GM13976 (cell line): ENCODE measurements around the gene C1orf115.
"Not testable (repeated sequence)": the region's sequence is repeated elsewhere in the genome, so short reads cannot be mapped to it uniquely, and the experiment has no call there.

Source experiments
- DNase-seq: peaks from one replicate; pipeline ENCODE4 v3.0.0; 2012; ENCODE audit warnings: low spot score
- in situ Hi-C: fragments of 300-500 bp; cut with MboI; formaldehyde crosslinking; loops from one replicate; pipeline ENCODE4 v1.12.0; 2022; ENCODE audit warnings: low sequenced_read_pairs, mixed read lengths, inconsistent platforms; ENCODE audit not compliant: unreplicated experiment
- TF ChIP-seq, protein P1 (sequence below): IDR thresholded peaks from 2 replicates; pipeline ENCODE4 v1.5.1; 2012; ENCODE audit warnings: borderline replicate concordance, mild to moderate bottlenecking; ENCODE audit not compliant: insufficient read depth; ENCODE audit errors: extremely low read depth, missing control alignments, control extremely low read depth

Gene C1orf115

DNA sequence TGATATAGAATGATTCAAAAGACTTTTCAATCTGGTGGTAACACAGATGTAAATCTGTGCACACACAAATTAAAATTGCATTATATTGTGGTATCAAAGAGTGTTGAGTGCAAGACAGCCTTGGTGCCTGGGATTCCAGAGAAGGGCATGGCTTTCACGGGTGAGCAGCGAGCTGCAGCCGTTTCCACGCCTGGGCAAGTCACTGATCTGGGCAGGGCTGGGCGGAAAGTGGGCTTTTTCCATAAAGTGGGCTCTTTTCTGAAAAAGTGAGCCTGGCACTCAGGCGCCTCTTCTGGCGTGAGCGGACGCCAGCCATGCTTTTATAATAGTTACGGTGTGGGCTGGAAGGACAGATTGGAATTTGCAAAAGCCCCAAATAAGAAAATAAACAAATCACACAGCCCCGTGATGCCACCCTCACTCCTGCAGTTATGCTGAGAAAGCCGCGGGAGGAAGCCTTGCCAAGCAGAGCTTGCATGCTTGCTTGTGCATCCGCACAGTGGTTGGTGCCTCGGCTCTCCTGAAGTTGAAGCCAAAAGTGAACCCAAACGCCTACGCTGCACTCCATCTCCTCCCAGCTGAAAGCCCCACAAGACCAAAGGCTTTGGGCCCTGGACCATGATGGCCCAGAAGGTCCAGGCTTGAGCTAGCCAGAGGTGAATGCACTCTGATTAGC lies 7.1 kb upstream of the C1orf115 start:
- in situ Hi-C loops = loop anchor here (10.0 kb wide), 2 partner anchors 52 to 92 kb away; no protein-coding TSS in a partner anchor
- DNase-seq = no peak
- TF ChIP-seq, protein P1, sequence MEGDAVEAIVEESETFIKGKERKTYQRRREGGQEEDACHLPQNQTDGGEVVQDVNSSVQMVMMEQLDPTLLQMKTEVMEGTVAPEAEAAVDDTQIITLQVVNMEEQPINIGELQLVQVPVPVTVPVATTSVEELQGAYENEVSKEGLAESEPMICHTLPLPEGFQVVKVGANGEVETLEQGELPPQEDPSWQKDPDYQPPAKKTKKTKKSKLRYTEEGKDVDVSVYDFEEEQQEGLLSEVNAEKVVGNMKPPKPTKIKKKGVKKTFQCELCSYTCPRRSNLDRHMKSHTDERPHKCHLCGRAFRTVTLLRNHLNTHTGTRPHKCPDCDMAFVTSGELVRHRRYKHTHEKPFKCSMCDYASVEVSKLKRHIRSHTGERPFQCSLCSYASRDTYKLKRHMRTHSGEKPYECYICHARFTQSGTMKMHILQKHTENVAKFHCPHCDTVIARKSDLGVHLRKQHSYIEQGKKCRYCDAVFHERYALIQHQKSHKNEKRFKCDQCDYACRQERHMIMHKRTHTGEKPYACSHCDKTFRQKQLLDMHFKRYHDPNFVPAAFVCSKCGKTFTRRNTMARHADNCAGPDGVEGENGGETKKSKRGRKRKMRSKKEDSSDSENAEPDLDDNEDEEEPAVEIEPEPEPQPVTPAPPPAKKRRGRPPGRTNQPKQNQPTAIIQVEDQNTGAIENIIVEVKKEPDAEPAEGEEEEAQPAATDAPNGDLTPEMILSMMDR = no peak

DNA sequence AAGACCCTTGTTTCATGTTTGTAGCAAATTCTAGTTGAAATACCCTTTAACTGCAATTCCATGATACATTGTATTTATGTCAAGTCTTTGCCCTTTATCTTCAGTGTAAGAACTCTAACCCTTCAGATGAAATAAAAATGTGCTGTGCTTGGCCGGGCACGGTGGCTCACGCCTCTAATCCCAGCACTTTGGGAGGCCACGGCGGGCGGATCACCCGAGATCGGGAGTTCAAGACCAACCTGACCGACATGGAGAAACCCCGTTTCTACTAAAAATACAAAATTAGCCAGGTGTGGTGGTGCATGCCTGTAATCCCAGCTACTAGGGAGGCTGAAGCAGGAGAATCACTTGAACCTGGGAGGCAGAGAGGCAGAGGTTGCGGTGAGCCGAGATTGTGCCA lies 6.4 kb upstream of the C1orf115 start:
- DNase-seq = not testable (repeated sequence)
- in situ Hi-C loops = loop anchor here (10.0 kb wide), 2 partner anchors 51 to 91 kb away; no protein-coding TSS in a partner anchor

DNA sequence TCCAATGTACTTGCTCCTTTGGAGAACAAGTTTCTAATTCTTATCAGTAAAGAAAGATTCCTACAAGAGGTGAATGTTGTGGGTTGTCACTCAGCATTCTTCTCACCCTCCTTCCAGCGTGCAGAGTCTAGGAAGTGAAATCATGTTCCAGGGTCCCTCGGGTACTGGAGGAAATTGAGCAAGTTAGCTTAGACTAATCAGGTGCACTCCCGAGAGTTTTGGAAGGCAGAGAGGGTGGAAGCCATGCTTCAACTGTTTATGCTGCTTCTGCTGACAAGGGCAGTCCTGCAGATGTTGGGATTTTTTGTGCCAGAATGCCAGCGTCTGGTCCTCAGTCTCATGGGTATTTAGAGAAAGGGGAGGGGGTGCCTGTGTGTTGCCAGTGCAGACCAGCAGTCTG lies 5.3 kb upstream of the C1orf115 start:
- DNase-seq = no peak
- TF ChIP-seq, protein P1 = no peak
- in situ Hi-C loops = loop anchor here (10.0 kb wide), 2 partner anchors 50 to 90 kb away; no protein-coding TSS in a partner anchor

DNA sequence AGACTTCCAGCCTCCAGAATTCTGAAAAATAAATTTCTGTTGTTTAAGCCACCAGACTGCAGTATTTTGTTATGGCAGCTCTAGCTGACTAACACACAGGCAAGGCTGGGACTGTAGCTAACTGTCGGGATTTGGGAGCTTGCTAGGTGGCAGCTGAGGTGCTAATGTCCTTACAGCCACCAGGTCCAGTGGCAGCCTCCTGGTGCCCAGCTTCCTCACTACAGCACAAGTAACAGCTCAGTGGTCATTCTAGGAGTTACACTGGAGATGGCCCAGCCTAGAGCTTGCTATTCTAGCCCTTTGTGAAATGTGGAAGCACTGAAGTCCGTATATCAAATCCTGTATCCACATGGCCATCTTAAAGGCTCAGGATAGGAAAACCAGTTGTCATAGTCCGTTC lies 4.3 kb upstream of the C1orf115 start:
- DNase-seq = no peak
- in situ Hi-C loops = loop anchor here (10.0 kb wide), 2 partner anchors 49 to 89 kb away; no protein-coding TSS in a partner anchor
- TF ChIP-seq, protein P1 = no peak

DNA sequence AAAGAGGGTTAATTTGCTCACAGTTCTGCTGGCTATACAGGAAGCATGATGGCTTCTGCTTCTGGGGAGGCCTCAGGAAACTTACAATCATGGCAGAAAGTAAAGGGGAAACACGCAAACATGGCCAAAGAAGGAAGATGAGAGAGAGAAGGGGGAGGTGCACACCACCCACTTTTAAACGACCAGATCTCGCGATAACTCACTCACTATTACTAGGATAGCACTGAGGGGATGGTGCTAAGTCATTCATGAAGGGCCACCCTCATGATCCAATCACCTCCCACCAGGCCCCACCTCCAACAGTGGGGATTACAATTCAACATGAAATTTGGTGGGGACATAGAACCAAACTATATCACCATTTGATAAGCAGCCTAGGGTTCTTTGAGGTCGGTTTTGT lies 2.4 kb upstream of the C1orf115 start:
- no peak for DNase-seq
- TF ChIP-seq, protein P1 = no peak
- in situ Hi-C loops = loop anchor here (10.0 kb wide), 2 partner anchors 47 to 87 kb away; no protein-coding TSS in a partner anchor

DNA sequence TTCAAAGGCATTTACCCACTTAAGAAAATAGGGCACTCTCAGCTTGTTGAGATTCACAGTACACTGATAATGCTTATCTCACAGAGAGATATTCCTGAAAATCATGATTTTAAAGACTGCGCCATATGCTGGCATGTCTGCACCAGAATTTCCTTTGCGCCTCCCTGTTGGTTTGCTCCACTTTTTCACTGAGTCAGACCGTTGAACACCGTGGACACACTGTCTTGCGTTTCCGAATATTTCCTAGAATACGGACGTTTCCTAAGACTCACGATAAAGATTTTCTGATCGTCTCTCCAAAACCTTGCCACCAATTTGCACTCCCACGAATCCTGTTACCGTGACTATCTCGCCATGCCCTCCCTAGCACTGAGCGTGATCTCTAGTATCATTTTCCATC lies 497 bp upstream of the C1orf115 start:
- in situ Hi-C loops = loop anchor here (10.0 kb wide), 2 partner anchors 45 to 85 kb away; no protein-coding TSS in a partner anchor
- DNase-seq = no peak
- TF ChIP-seq, protein P1 = no peak

DNA sequence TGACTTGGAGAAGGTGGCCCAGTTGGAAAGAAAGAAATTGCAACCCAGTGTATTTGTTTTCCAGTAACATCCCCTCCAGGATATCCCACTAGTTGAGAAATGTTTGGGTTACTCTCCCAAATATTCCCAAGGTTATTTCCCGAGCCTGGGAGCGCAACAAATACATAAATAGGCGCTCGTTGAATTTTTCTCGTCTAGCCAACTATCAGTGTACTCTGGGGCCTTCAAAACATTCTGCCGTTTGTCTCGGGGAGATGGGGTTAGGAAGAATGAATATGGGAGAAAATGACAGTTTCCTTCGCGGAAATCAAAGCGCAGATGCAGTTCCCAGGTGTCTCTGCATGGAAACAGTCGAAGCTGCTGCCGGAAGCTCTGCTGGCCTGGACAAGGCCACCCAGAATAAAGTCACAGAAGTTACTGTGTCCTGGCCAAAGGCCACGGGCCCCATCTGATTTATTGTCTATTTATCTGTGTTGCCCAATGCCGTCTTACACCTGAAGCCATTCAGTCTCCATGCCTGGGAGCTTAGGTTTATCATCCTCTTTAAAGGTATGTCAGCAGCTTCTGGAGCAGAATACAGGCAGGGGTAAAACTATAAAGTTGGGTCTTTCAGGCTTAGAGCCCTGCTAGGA lies 1.0 kb downstream of the C1orf115 start:
- in situ Hi-C loops = no loop called here
- no peak for DNase-seq
- TF ChIP-seq, protein P1 = no peak
